IMR-90 (cell line): ENCODE results near the gene UBXN1. TPM values are rescaled to one million over a fixed set of nuclear protein-coding genes. Genes with fewer than 3 reads are reported as not detected.

Experiments used
- ATAC-seq: fragments of 200-7000 bp; cut with Tn5 transposase; 2 replicates; pipeline ENCODE4 v1.9.1; 2020; ENCODE audit warnings: low read depth, mild to moderate bottlenecking, moderate library complexity
- BruUV-seq: library from RNA; stranded (reverse); fragments of 400-500 nt; replicated peaks from 2 replicates; lab custom pipeline; 2021; lab: Mats Ljungman, UMichigan
- CTCF ChIA-PET: fragments of 300-600 bp; formaldehyde crosslinking; extraction: SDS; loops from one replicate; lab custom pipeline; 2021; ENCODE audit warnings: antibody characterized with exemption; lab: Yijun Ruan, JAX
- POLR2A ChIA-PET: fragments of 300-600 bp; sonication (Branson Sonifier 250); formaldehyde crosslinking; loops from one replicate; lab custom pipeline; 2022; ENCODE audit warnings: antibody characterized with exemption; ENCODE audit not compliant: unreplicated experiment; lab: Charles Lee
- DNase-seq: peaks from one replicate; pipeline ENCODE4 v3.0.0; 2013
- H2AFZ ChIP-seq: replicated peaks from 2 replicates; pipeline ENCODE3; 2013; ENCODE audit warnings: low read length, mild to moderate bottlenecking; ENCODE audit not compliant: poor library complexity
- H2AK5ac ChIP-seq: 2 replicates; pipeline ENCODE4 v1.6.1; 2013; ENCODE audit warnings: low read depth, low read length, inconsistent platforms
- H2AK9ac ChIP-seq: replicated peaks from 2 replicates; pipeline ENCODE3; 2013; ENCODE audit warnings: mild to moderate bottlenecking, low read depth, low read length, moderate library complexity; ENCODE audit not compliant: poor library complexity
- H2BK120ac ChIP-seq: 2 replicates; pipeline ENCODE4 v1.6.1; 2013; ENCODE audit warnings: low read depth, low read length, inconsistent platforms
- H2BK15ac ChIP-seq: 3 replicates; pipeline ENCODE4 v1.6.1; 2013; ENCODE audit warnings: low read depth, low read length, inconsistent platforms
- H2BK20ac ChIP-seq: 2 replicates; pipeline ENCODE4 v1.6.1; 2013; ENCODE audit warnings: low read depth, mild to moderate bottlenecking, inconsistent platforms, low read length, moderate library complexity
- H2BK5ac ChIP-seq: 2 replicates; pipeline ENCODE4 v1.6.1; 2013; ENCODE audit warnings: mild to moderate bottlenecking, low read depth, low read length, inconsistent platforms; ENCODE audit not compliant: poor library complexity, severe bottlenecking
- H3K14ac ChIP-seq: replicated peaks from 2 replicates; pipeline ENCODE4 v1.6.1; 2013; ENCODE audit warnings: low read depth, low read length, inconsistent platforms
- H3K18ac ChIP-seq: 2 replicates; pipeline ENCODE4 v1.6.1; 2013; ENCODE audit warnings: low read depth, low read length, control low read depth
- H3K23ac ChIP-seq: 2 replicates; pipeline ENCODE4 v1.6.1; 2013; ENCODE audit warnings: low read depth, low read length, inconsistent platforms
- H3K27ac ChIP-seq: 2 replicates; pipeline ENCODE4 v1.5.1; 2013; ENCODE audit warnings: mild to moderate bottlenecking, control low read depth, low read length; ENCODE audit not compliant: insufficient read depth
- H3K27me3 ChIP-seq: 2 replicates; pipeline ENCODE4 v1.6.1; 2013; ENCODE audit warnings: low read length; ENCODE audit not compliant: control insufficient read depth, insufficient read depth
- H3K36me3 ChIP-seq: 2 replicates; pipeline ENCODE4 v1.6.1; 2013; ENCODE audit warnings: low read length, mixed read lengths; ENCODE audit not compliant: control insufficient read depth, insufficient read depth
- H3K4ac ChIP-seq: 2 replicates; pipeline ENCODE4 v1.6.1; 2013; ENCODE audit warnings: low read depth, low read length, inconsistent platforms
- H3K4me1 ChIP-seq: 2 replicates; pipeline ENCODE4 v1.6.1; 2013; ENCODE audit warnings: low read length, mixed read lengths; ENCODE audit not compliant: control insufficient read depth, insufficient read depth
- H3K4me2 ChIP-seq: 2 replicates; pipeline ENCODE4 v1.6.1; 2013; ENCODE audit warnings: low read depth, mild to moderate bottlenecking, control low read depth, low read length, moderate library complexity
- H3K4me3 ChIP-seq: 2 replicates; pipeline ENCODE4 v1.5.1; 2013; ENCODE audit warnings: low read depth, mild to moderate bottlenecking, control low read depth, low read length, moderate library complexity; ENCODE audit not compliant: insufficient read depth
- H3K56ac ChIP-seq: 2 replicates; pipeline ENCODE4 v1.6.1; 2013; ENCODE audit warnings: low read length, inconsistent platforms; ENCODE audit not compliant: insufficient read depth; ENCODE audit errors: extremely low read depth
- H3K79me1 ChIP-seq, 2 experiments: 2 replicates each; pipeline ENCODE4 v1.6.1; 2013; ENCODE audit warnings: low read length in 2 of 2, inconsistent platforms in 1 of 2, low read depth in 1 of 2
- H3K9ac ChIP-seq: 2 replicates; pipeline ENCODE4 v1.6.1; 2013; ENCODE audit warnings: low read depth, low read length, control low read depth
- H3K9me1 ChIP-seq: 2 replicates; pipeline ENCODE4 v1.6.1; 2013; ENCODE audit warnings: low read length, inconsistent platforms; ENCODE audit not compliant: insufficient read depth
- H3K9me3 ChIP-seq: 2 replicates; pipeline ENCODE4 v1.6.1; 2013; ENCODE audit warnings: low read length; ENCODE audit not compliant: control insufficient read depth, insufficient read depth
- H4K20me1 ChIP-seq: 2 replicates; pipeline ENCODE4 v1.6.1; 2013; ENCODE audit warnings: low read length, inconsistent platforms; ENCODE audit not compliant: insufficient read depth
- H4K5ac ChIP-seq: 2 replicates; pipeline ENCODE4 v1.6.1; 2013; ENCODE audit warnings: mild to moderate bottlenecking, low read depth, low read length, control low read depth
- H4K8ac ChIP-seq, 2 experiments: 2 replicates each; pipeline ENCODE4 v1.6.1; 2013; ENCODE audit warnings: low read depth in 2 of 2, low read length in 2 of 2, control low read depth in 1 of 2, inconsistent platforms in 1 of 2
- H4K91ac ChIP-seq: 2 replicates; pipeline ENCODE4 v1.6.1; 2013; ENCODE audit warnings: low read depth, low read length, inconsistent platforms; ENCODE audit not compliant: insufficient read depth
- BHLHE40 ChIP-seq: fragments of 150-350 bp; IDR thresholded peaks from 2 replicates; pipeline ENCODE4 v1.6.1; 2016; ENCODE audit warnings: mild to moderate bottlenecking, low read depth, low read length
- CEBPB ChIP-seq: IDR thresholded peaks from 2 replicates; pipeline ENCODE4 v1.6.1; 2012; ENCODE audit warnings: low read depth, low read length, improper control_type of control experiment
- CHD1 ChIP-seq: IDR thresholded peaks from 2 replicates; pipeline ENCODE4 v1.6.1; 2012; ENCODE audit warnings: low read depth, low read length, improper control_type of control experiment
- FOS ChIP-seq: fragments of 150-350 bp; IDR thresholded peaks from 2 replicates; pipeline ENCODE4 v1.6.1; 2016; ENCODE audit warnings: low read depth, low read length
- MAFK ChIP-seq: IDR thresholded peaks from 2 replicates; pipeline ENCODE4 v1.6.1; 2012; ENCODE audit warnings: low read depth, low read length, improper control_type of control experiment
- MAZ ChIP-seq: IDR thresholded peaks from 2 replicates; pipeline ENCODE4 v1.6.1; 2012; ENCODE audit warnings: low read depth, mild to moderate bottlenecking, low read length, improper control_type of control experiment, moderate library complexity, borderline replicate concordance
- MXI1 ChIP-seq: IDR thresholded peaks from 2 replicates; pipeline ENCODE4 v1.6.1; 2012; ENCODE audit warnings: low read depth, mild to moderate bottlenecking, low read length, moderate library complexity, borderline replicate concordance
- NFE2L2 ChIP-seq: fragments of 150-350 bp; IDR thresholded peaks from 2 replicates; pipeline ENCODE4 v1.6.1; 2016; ENCODE audit warnings: low read depth, mild to moderate bottlenecking, low read length
- POLR2A ChIP-seq: IDR thresholded peaks from 2 replicates; pipeline ENCODE4 v1.6.1; 2012; ENCODE audit warnings: mild to moderate bottlenecking, low read depth, low read length
- RAD21 ChIP-seq: IDR thresholded peaks from 2 replicates; pipeline ENCODE4 v1.6.1; 2012; ENCODE audit warnings: low read length, improper control_type of control experiment
- RCOR1 ChIP-seq: IDR thresholded peaks from 2 replicates; pipeline ENCODE4 v1.6.1; 2012; ENCODE audit warnings: mild to moderate bottlenecking, low read length, improper control_type of control experiment; ENCODE audit not compliant: insufficient replicate concordance
- RFX5 ChIP-seq: IDR thresholded peaks from 2 replicates; pipeline ENCODE4 v1.8.0; 2012; ENCODE audit warnings: low read depth, mild to moderate bottlenecking, low read length, moderate library complexity
- SMC3 ChIP-seq: fragments of 150-350 bp; IDR thresholded peaks from 2 replicates; pipeline ENCODE4 v1.6.1; 2016; ENCODE audit warnings: low read depth, mild to moderate bottlenecking, antibody characterized with exemption, low read length, moderate library complexity
- WGBS, 2 experiments: methylation state at CpG; one replicate each; pipeline versions ENCODE4 v1.1.5 to v1.1.7; 2013; ENCODE audit warnings: missing lambda C conversion rate in 2 of 2; ENCODE audit not compliant: insufficient read length in 1 of 2; ENCODE audit errors: extremely low coverage in 2 of 2; 5-methylcytosine and 5-hydroxymethylcytosine counted together
- dilution Hi-C: fragments of 300-500 bp; cut with HindIII; formaldehyde crosslinking; loops from one replicate; pipeline ENCODE4 v1.14.3; 2018; ENCODE audit warnings: low sequenced_read_pairs; ENCODE audit not compliant: unreplicated experiment
- in situ Hi-C: fragments of 300-500 bp; cut with MboI; formaldehyde crosslinking; loops from 3 replicates; pipeline ENCODE4 v1.14.3; 2019; ENCODE audit warnings: low sequenced_read_pairs, inconsistent platforms, mixed read lengths
- intact Hi-C: fragments of 100-400 bp; cut with micrococcal nuclease; formaldehyde crosslinking; loops from 2 replicates; pipeline ENCODE4 v1.10.0; 2022
- polyA plus RNA-seq, 3 experiments: library from polyadenylated mRNA; depleted of rRNA; stranded (reverse); fragments of >200 nt; gene quantifications; 2 replicates each; pipeline ENCODE4 v1.2.3, GENCODE V29; 2012; ENCODE audit warnings: low replicate concordance in 1 of 3
- total RNA-seq: library from RNA; depleted of rRNA; stranded (reverse); fragments of >200 nt; gene quantifications from 2 replicates; pipeline ENCODE4 v1.2.3, GENCODE V29; 2012
- TF ChIP-seq, protein P1 (sequence below): fragments of 150-350 bp; IDR thresholded peaks from 2 replicates; pipeline ENCODE4 v1.6.1; 2016; ENCODE audit warnings: low read depth, mild to moderate bottlenecking, low read length, moderate library complexity, borderline replicate concordance
- TF ChIP-seq, protein P2 (sequence below): fragments of 150-350 bp; IDR thresholded peaks from 2 replicates; pipeline ENCODE4 v1.6.1; 2017; ENCODE audit warnings: mild to moderate bottlenecking, antibody characterized with exemption, low read length, low read depth
- TF ChIP-seq, protein P3 (sequence below): conservative IDR thresholded peaks from 2 replicates; pipeline ENCODE4 v1.5.1; 2012; ENCODE audit warnings: mild to moderate bottlenecking, low read depth, low read length, improper control_type of control experiment

The UBXN1 gene
- total and polyA plus RNA-seq, 2 of the 4 experiments (the other 2 are of a cell fraction) = 50.0 to 81.6 TPM

DNA sequence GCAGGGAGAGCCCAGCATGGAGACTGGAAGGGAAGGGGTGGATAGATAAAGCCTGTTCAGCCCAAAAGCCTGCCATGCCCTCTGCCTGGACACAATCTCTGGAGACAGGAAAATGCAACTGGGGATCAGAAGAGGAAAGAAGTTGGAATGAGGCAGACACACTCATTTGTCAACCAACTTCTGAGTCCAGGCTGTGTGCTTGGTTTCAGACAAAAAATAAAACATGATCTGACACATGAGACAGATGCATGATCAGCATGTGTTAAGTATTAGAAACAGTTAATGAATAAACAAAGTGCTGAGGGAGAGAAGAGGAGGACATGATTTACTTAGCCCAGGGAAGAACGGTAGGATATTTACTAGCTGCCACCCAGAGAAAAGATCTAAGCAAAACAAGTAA, 9.6 kb upstream of the UBXN1 start:
- dilution Hi-C loops (no loop called here), in situ Hi-C loops (no loop called here), intact Hi-C loops (no loop called here)
- TF ChIP-seq, protein P1, sequence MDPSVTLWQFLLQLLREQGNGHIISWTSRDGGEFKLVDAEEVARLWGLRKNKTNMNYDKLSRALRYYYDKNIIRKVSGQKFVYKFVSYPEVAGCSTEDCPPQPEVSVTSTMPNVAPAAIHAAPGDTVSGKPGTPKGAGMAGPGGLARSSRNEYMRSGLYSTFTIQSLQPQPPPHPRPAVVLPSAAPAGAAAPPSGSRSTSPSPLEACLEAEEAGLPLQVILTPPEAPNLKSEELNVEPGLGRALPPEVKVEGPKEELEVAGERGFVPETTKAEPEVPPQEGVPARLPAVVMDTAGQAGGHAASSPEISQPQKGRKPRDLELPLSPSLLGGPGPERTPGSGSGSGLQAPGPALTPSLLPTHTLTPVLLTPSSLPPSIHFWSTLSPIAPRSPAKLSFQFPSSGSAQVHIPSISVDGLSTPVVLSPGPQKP = no peak
- TF ChIP-seq BHLHE40 (no peak), NFE2L2 (no peak), CHD1 (no peak), RCOR1 (no peak), SMC3 (no peak), MAFK (no peak), RAD21 (no peak), RFX5 (no peak), MAZ (no peak), MXI1 (no peak), POLR2A (no peak), CEBPB (no peak), FOS (no peak)
- TF ChIP-seq, protein P2, sequence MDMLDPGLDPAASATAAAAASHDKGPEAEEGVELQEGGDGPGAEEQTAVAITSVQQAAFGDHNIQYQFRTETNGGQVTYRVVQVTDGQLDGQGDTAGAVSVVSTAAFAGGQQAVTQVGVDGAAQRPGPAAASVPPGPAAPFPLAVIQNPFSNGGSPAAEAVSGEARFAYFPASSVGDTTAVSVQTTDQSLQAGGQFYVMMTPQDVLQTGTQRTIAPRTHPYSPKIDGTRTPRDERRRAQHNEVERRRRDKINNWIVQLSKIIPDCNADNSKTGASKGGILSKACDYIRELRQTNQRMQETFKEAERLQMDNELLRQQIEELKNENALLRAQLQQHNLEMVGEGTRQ = no peak
- TF ChIP-seq, protein P3, sequence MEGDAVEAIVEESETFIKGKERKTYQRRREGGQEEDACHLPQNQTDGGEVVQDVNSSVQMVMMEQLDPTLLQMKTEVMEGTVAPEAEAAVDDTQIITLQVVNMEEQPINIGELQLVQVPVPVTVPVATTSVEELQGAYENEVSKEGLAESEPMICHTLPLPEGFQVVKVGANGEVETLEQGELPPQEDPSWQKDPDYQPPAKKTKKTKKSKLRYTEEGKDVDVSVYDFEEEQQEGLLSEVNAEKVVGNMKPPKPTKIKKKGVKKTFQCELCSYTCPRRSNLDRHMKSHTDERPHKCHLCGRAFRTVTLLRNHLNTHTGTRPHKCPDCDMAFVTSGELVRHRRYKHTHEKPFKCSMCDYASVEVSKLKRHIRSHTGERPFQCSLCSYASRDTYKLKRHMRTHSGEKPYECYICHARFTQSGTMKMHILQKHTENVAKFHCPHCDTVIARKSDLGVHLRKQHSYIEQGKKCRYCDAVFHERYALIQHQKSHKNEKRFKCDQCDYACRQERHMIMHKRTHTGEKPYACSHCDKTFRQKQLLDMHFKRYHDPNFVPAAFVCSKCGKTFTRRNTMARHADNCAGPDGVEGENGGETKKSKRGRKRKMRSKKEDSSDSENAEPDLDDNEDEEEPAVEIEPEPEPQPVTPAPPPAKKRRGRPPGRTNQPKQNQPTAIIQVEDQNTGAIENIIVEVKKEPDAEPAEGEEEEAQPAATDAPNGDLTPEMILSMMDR = no peak
- Histone ChIP-seq H3K27ac (no peak overlapping the region), H3K79me1 (no peaks in the 10 kb centered on the region), H3K9me3 (no peaks in the 10 kb centered on the region), H2AFZ (peak overlapping the region; percentile 48), H2AK9ac (peak overlapping the region; percentile 73), H3K9me1 (peaks cover 6% of the 10 kb centered on the region; the same call in 1 of the 2 replicates), H2BK5ac (no peak overlapping the region), H3K4ac (peak overlapping the region; percentile 4; the same call in 1 of the 2 replicates), H3K9ac (no peak overlapping the region), H3K36me3 (peaks cover 21% of the 10 kb centered on the region), H4K20me1 (0 out of 2 replicates have a peak, but pooled peaks cover 6% of the 10 kb centered on the region), H3K14ac (no peak overlapping the region; the same call in 1 of the 2 replicates), H2AK5ac (peak overlapping the region; percentile 66), H4K5ac (no peak overlapping the region; the same call in 1 of the 2 replicates), H3K4me1 (peaks cover 9% of the 10 kb centered on the region; the same call in 1 of the 2 replicates), H3K18ac (no peak overlapping the region), H2BK15ac (peak overlapping the region; percentile 4; the same call in 1 of the 3 replicates), H4K91ac (peak overlapping the region; percentile 9; the same call in 1 of the 2 replicates), H3K23ac (peak overlapping the region; percentile 5; the same call in 1 of the 2 replicates), H2BK120ac (no peak overlapping the region), H4K8ac (peak overlapping the region; percentile 54 to 60; a peak in 2 of 4 replicates), H2BK20ac (no peak overlapping the region), H3K4me2 (peak overlapping the region; percentile 2; the same call in 1 of the 2 replicates), H3K4me3 (no peak overlapping the region), H3K56ac (no peak overlapping the region), H3K27me3 (no peaks in the 10 kb centered on the region)
- ChIA-PET CTCF (interaction anchor here (2.0 kb wide), 1 partner anchor 9 kb away, joined by 5 read pairs; the partner anchor contains the start of gene UBXN1), POLR2A (no interaction called here)
- ATAC-seq (no peak; the same call in 1 of the 2 replicates), DNase-seq (no peak)
- no CpG with 5 or more reads among the region's 1 CpG for WGBS, 2 experiments
- no TSS peak for BruUV-seq
